HG03064 (cell line): ENCODE data around the gene ZBTB11.
"Not testable (repeated sequence)": the region's sequence is repeated elsewhere in the genome, so short reads cannot be mapped to it uniquely, and the experiment has no call there.

Source experiments
- ATAC-seq: cut with Tn5 transposase; IDR thresholded peaks from one replicate; pipeline ENCODE4 v1.9.1; 2021; ENCODE audit warnings: low read depth; ENCODE audit not compliant: unreplicated experiment

Gene ZBTB11

GRCh38 chr3:101676765-101677435 is at the start of gene ZBTB11:
ZBTB11 (minus strand) TSS chr3:101677132; CDS start chr3:101676914, 218 bp downstream.
- peak; percentile 70 for ATAC-seq

GRCh38 chr3:101725890-101726275 is 49.0 kb upstream of the ZBTB11 start:
- ATAC-seq: no peak

- peak; percentile 12 for ATAC-seq
These were observed 48.4 kb upstream of the ZBTB11 start for GRCh38 chr3:101725194-101725889.

GRCh38 chr3:101724329-101725193 is 47.6 kb upstream of the ZBTB11 start, which contains the start of gene CEP97:
CEP97 (plus strand) TSS chr3:101724614; CDS start chr3:101724677, 63 bp downstream.
- peak; percentile 92 for ATAC-seq

- peak; percentile 41 for ATAC-seq
These were observed 45.7 kb upstream of the ZBTB11 start for GRCh38 chr3:101722394-101723173.

- no peak for ATAC-seq
These were observed 44.2 kb upstream of the ZBTB11 start for GRCh38 chr3:101720851-101721840.

GRCh38 chr3:101719604-101720185 is 42.8 kb upstream of the ZBTB11 start:
- ATAC-seq: no peak

- no peak for ATAC-seq
These were observed 41.5 kb upstream of the ZBTB11 start for GRCh38 chr3:101718455-101718854.

- ATAC-seq: no peak
These were observed 32.2 kb upstream of the ZBTB11 start for GRCh38 chr3:101709126-101709525.

GRCh38 chr3:101704639-101705038 is 27.7 kb upstream of the ZBTB11 start:
- ATAC-seq: not testable (repeated sequence)

- no peak for ATAC-seq
These were observed 26.2 kb upstream of the ZBTB11 start for GRCh38 chr3:101703169-101703568.

- no peak for ATAC-seq
These were observed 25.8 kb upstream of the ZBTB11 start for GRCh38 chr3:101702726-101703125.

GRCh38 chr3:101701696-101702634 is 25.0 kb upstream of the ZBTB11 start:
- no peak for ATAC-seq

GRCh38 chr3:101695779-101696372 is 18.9 kb upstream of the ZBTB11 start:
- no peak for ATAC-seq

GRCh38 chr3:101694836-101695235 is 17.9 kb upstream of the ZBTB11 start:
- ATAC-seq: not testable (repeated sequence)

- ATAC-seq: not testable (repeated sequence)
These were observed 16.6 kb upstream of the ZBTB11 start for GRCh38 chr3:101693540-101693939.
